Activated CD4-positive, alpha-beta memory T cell treated with anti-CD3 and anti-CD28 coated beads for 36 hours (primary cell): ENCODE measurements around the gene HYAL3. TPM values are rescaled to one million over a fixed set of nuclear protein-coding genes. Genes with fewer than 3 reads are reported as not detected.
"Not testable (repeated sequence)": the region's sequence is repeated elsewhere in the genome, so short reads cannot be mapped to it uniquely, and the experiment has no call there.

Source experiments
- CTCF ChIA-PET: fragments of 350-600 bp; sonication (Branson Sonifier 250); formaldehyde crosslinking; loops from one replicate; lab custom pipeline; 2021; ENCODE audit warnings: antibody characterized with exemption, inconsistent platforms; lab: Charles Lee
- POLR2A ChIA-PET: fragments of 350-600 bp; sonication (Branson Sonifier 250); formaldehyde crosslinking; loops from one replicate; lab custom pipeline; 2021; ENCODE audit warnings: antibody characterized with exemption; lab: Charles Lee
- DNase-seq: peaks from one replicate; pipeline ENCODE4 v3.0.0-alpha.2; 2020
- H3K27ac Mint-ChIP-seq: one replicate; pipeline ENCODE4 v1.8.0; 2021; ENCODE audit warnings: mixed read lengths
- H3K27me3 Mint-ChIP-seq: one replicate; pipeline ENCODE4 v1.8.0; 2021; ENCODE audit warnings: mixed read lengths
- H3K36me3 Mint-ChIP-seq: one replicate; pipeline ENCODE4 v1.8.0; 2021; ENCODE audit warnings: mixed read lengths
- H3K4me1 Mint-ChIP-seq: one replicate; pipeline ENCODE4 v1.8.0; 2021; ENCODE audit warnings: low read depth, mixed read lengths
- H3K4me3 Mint-ChIP-seq: one replicate; pipeline ENCODE4 v1.8.0; 2021; ENCODE audit warnings: mild to moderate bottlenecking, mixed read lengths
- H3K9me3 Mint-ChIP-seq: one replicate; pipeline ENCODE4 v1.8.0; 2021; ENCODE audit warnings: mixed read lengths
- intact Hi-C: fragments of 100-400 bp; cut with micrococcal nuclease; formaldehyde crosslinking; loops from one replicate; pipeline ENCODE4 v1.15.1; 2023
- total RNA-seq, 2 experiments: library from RNA; stranded (reverse); gene quantifications; one replicate each; pipeline ENCODE4 v1.2.3, GENCODE V29; 2021

Gene HYAL3
- total RNA-seq, 2 experiments from 2014 or later, result 2.5 to 4.0 TPM

GRCh38 chr3:50287262-50287661 lies 11.9 kb downstream of the HYAL3 start:
- no peaks in the 10 kb centered on the region for H3K9me3 Mint-ChIP-seq
- DNase-seq, result no peak
- H3K4me3 Mint-ChIP-seq, result no peak overlapping the region
- H3K36me3 Mint-ChIP-seq, result peaks cover 28% of the 10 kb centered on the region
- no peaks in the 10 kb centered on the region for H3K27me3 Mint-ChIP-seq
- H3K27ac Mint-ChIP-seq, result no peak overlapping the region
- POLR2A ChIA-PET, result no interaction called here
- CTCF ChIA-PET, result no interaction called here
- H3K4me1 Mint-ChIP-seq, result peaks cover 10% of the 10 kb centered on the region
- intact Hi-C loops, result no loop called here

GRCh38 chr3:50286322-50287227 lies 12.6 kb downstream of the HYAL3 start:
- Mint-ChIP-seq H3K4me3 (no peak overlapping the region), H3K9me3 (no peaks in the 10 kb centered on the region), H3K36me3 (peaks cover 28% of the 10 kb centered on the region), H3K4me1 (peaks cover 10% of the 10 kb centered on the region), H3K27ac (no peak overlapping the region), H3K27me3 (no peaks in the 10 kb centered on the region)
- ChIA-PET POLR2A (no interaction called here), CTCF (no interaction called here)
- intact Hi-C loops, result no loop called here
- no peak for DNase-seq

- ChIA-PET POLR2A (interaction anchor here (0.8 to 1.3 kb wide), 2 partner anchors 8 to 13 kb away, joined by 3 read pairs; partner anchors contain the start of gene IFRD2), CTCF (interaction anchor here (0.6 to 1.4 kb wide), 3 partner anchors 10 to 445 kb away, joined by 3 read pairs; no protein-coding TSS in a partner anchor)
- H3K9me3 Mint-ChIP-seq, H3K27ac Mint-ChIP-seq, H3K27me3 Mint-ChIP-seq, intact Hi-C loops, H3K4me3 Mint-ChIP-seq, DNase-seq, H3K4me1 Mint-ChIP-seq: not testable (repeated sequence)
- peaks cover 14% of the 10 kb centered on the region for H3K36me3 Mint-ChIP-seq
These were observed 15.1 kb downstream of the HYAL3 start for GRCh38 chr3:50284121-50284520.

GRCh38 chr3:50279255-50280016 lies 19.8 kb downstream of the HYAL3 start:
- Mint-ChIP-seq H3K36me3 (no peaks in the 10 kb centered on the region), H3K27ac (no peak overlapping the region), H3K4me1 (peaks cover 14% of the 10 kb centered on the region), H3K27me3 (peaks cover 16% of the 10 kb centered on the region), H3K4me3 (no peak overlapping the region), H3K9me3 (no peaks in the 10 kb centered on the region)
- POLR2A ChIA-PET, result interaction anchor here (1.7 to 3.1 kb wide), 2 partner anchors 10 to 13 kb away, joined by 4 to 16 read pairs; partner anchors contain the start of gene IFRD2
- no peak for DNase-seq
- CTCF ChIA-PET, result interaction anchor here (0.8 to 2.1 kb wide), 6 partner anchors 13 to 85 kb away, joined by 3 to 7 read pairs (median 4); partner anchors contain the start of gene IFRD2
- intact Hi-C loops, result no loop called here

- CTCF ChIA-PET, result interaction anchor here (0.6 to 2.1 kb wide), 7 partner anchors 13 to 86 kb away, joined by 3 to 7 read pairs (median 3); partner anchors contain the start of gene IFRD2
- DNase-seq, result no peak
- H3K4me1 Mint-ChIP-seq, result peaks cover 20% of the 10 kb centered on the region
- no peaks in the 10 kb centered on the region for H3K9me3 Mint-ChIP-seq
- H3K36me3 Mint-ChIP-seq, result no peaks in the 10 kb centered on the region
- H3K27ac Mint-ChIP-seq, result no peak within 1 kb of the TSS
- intact Hi-C loops, result no loop called here
- H3K4me3 Mint-ChIP-seq, result no peak within 1 kb of the TSS
- POLR2A ChIA-PET, result interaction anchor here (0.6 to 3.1 kb wide), 3 partner anchors 10 to 50 kb away, joined by 3 to 16 read pairs (median 4); partner anchors contain the start of gene IFRD2
- H3K27me3 Mint-ChIP-seq, result peaks cover 21% of the 10 kb centered on the region
These were observed 20.4 kb downstream of the HYAL3 start, which contains the start of gene LSMEM2 for GRCh38 chr3:50278880-50279224. Gene LSMEM2, plus strand, starts transcription at chr3:50279087. Its CDS starts 27 bp downstream, at chr3:50279114.

- POLR2A ChIA-PET, result interaction anchor here (0.6 to 3.1 kb wide), 3 partner anchors 11 to 49 kb away, joined by 3 to 16 read pairs (median 4); partner anchors contain the start of gene IFRD2
- no peak overlapping the region for H3K27ac Mint-ChIP-seq
- CTCF ChIA-PET, result interaction anchor here (0.6 to 1.6 kb wide), 6 partner anchors 14 to 86 kb away, joined by 3 to 6 read pairs (median 3); partner anchors contain the start of gene IFRD2
- peaks cover 22% of the 10 kb centered on the region for H3K27me3 Mint-ChIP-seq
- H3K4me3 Mint-ChIP-seq, result no peak overlapping the region
- H3K36me3 Mint-ChIP-seq, result no peaks in the 10 kb centered on the region
- intact Hi-C loops, result no loop called here
- H3K9me3 Mint-ChIP-seq, result no peaks in the 10 kb centered on the region
- DNase-seq, result no peak
- peaks cover 22% of the 10 kb centered on the region for H3K4me1 Mint-ChIP-seq
These were observed 20.9 kb downstream of the HYAL3 start for GRCh38 chr3:50278123-50278879.

- intact Hi-C loops, result no loop called here
- ChIA-PET POLR2A (interaction anchor here (3.1 kb wide), 1 partner anchor 13 kb away, joined by 16 read pairs; no protein-coding TSS in a partner anchor), CTCF (interaction anchor here (0.6 to 2.7 kb wide), 6 partner anchors 15 to 51 kb away, joined by 3 to 14 read pairs (median 4); partner anchors contain the start of genes GNAI2 and IFRD2)
- Mint-ChIP-seq H3K36me3 (no peaks in the 10 kb centered on the region), H3K4me1 (peaks cover 30% of the 10 kb centered on the region), H3K27me3 (peaks cover 27% of the 10 kb centered on the region), H3K9me3 (no peaks in the 10 kb centered on the region), H3K27ac (no peak overlapping the region), H3K4me3 (no peak overlapping the region)
- DNase-seq, result no peak
These were observed 22.5 kb downstream of the HYAL3 start for GRCh38 chr3:50276762-50277101.

- H3K4me3 Mint-ChIP-seq, result peak overlapping the region; percentile 26
- no peaks in the 10 kb centered on the region for H3K36me3 Mint-ChIP-seq
- POLR2A ChIA-PET, result no interaction called here
- H3K4me1 Mint-ChIP-seq, result peaks cover 32% of the 10 kb centered on the region
- H3K27me3 Mint-ChIP-seq, result peaks cover 27% of the 10 kb centered on the region
- no peak overlapping the region for H3K27ac Mint-ChIP-seq
- CTCF ChIA-PET, result interaction anchor here (0.7 to 2.7 kb wide), 7 partner anchors 16 to 72 kb away, joined by 3 to 14 read pairs (median 4); partner anchors contain the start of genes GNAI2 and IFRD2
- intact Hi-C loops, result loop anchor here (2.0 kb wide), 1 partner anchor 23 kb away; the partner anchor contains the start of genes HYAL3 and NAA80
- DNase-seq, result peak; percentile 50
- H3K9me3 Mint-ChIP-seq, result no peaks in the 10 kb centered on the region
These were observed 23.0 kb downstream of the HYAL3 start for GRCh38 chr3:50275996-50276761.

- no peaks in the 10 kb centered on the region for H3K9me3 Mint-ChIP-seq
These were observed 23.8 kb downstream of the HYAL3 start for GRCh38 chr3:50275141-50275995.

More at GRCh38 chr3:50275141-50275995, 23.8 kb downstream of the HYAL3 start:
- peak overlapping the region; percentile 26 for H3K4me3 Mint-ChIP-seq
- POLR2A ChIA-PET, result no interaction called here
- no peaks in the 10 kb centered on the region for H3K36me3 Mint-ChIP-seq
- peaks cover 32% of the 10 kb centered on the region for H3K4me1 Mint-ChIP-seq
- no peak overlapping the region for H3K27ac Mint-ChIP-seq
- H3K27me3 Mint-ChIP-seq, result peaks cover 27% of the 10 kb centered on the region
- intact Hi-C loops, result loop anchor here (2.0 kb wide), 1 partner anchor 23 kb away; the partner anchor contains the start of genes HYAL3 and NAA80
- DNase-seq, result no peak
- CTCF ChIA-PET, result interaction anchor here (0.6 to 5.0 kb wide), 19 partner anchors 8 to 155 kb away, joined by 3 to 45 read pairs (median 4); partner anchors contain the start of genes GNAT1, HYAL3 and NAA80
